Tibial nerve (tissue), 4 donors: ENCODE data around the gene C5orf63. TPM values are rescaled to one million over a fixed set of nuclear protein-coding genes. Genes with fewer than 3 reads are reported as not detected.

Source experiments
- DNase-seq, 2 donors: peaks; one replicate each; pipeline ENCODE4 v3.0.0-alpha.2; 2019; ENCODE audit warnings: low spot score in 2 of 2
- H3K27ac ChIP-seq, 4 donors: fragments of 200-600 bp; sonication (generic) in 3 of 4; one replicate each; pipeline ENCODE4 v1.5.1; 2017 to 2019; ENCODE audit warnings: mild to moderate bottlenecking in 1 of 4
- H3K27me3 ChIP-seq, 2 donors: fragments of 200-600 bp; sonication (generic) in 1 of 2; one replicate each; pipeline versions ENCODE4 v1.5.1 to v1.6.0; 2017 to 2019
- H3K36me3 ChIP-seq, 3 donors: fragments of 200-600 bp; sonication (generic); one replicate each; pipeline ENCODE4 v1.5.1; 2018 to 2019
- H3K4me1 ChIP-seq, 4 donors: fragments of 200-600 bp; sonication (generic) in 3 of 4; one replicate each; pipeline ENCODE4 v1.5.1; 2017 to 2019
- H3K4me3 ChIP-seq, 4 donors: fragments of 200-600 bp; sonication (generic) in 3 of 4; one replicate each; pipeline ENCODE4 v1.5.1; 2017 to 2019; ENCODE audit warnings: mild to moderate bottlenecking in 1 of 4, moderate library complexity in 1 of 4
- H3K9me3 ChIP-seq, 4 donors: fragments of 200-600 bp; sonication (generic) in 3 of 4; one replicate each; pipeline ENCODE4 v1.5.1; 2017 to 2019
- CTCF ChIP-seq, 5 experiments: fragments of 200-600 bp in 3 of 5; fragments of 450-650 bp in 2 of 5; sonication (generic) in 3 of 5; IDR thresholded peaks; one replicate each; pipeline ENCODE4 v1.5.1; 2016 to 2019; ENCODE audit warnings: antibody characterized with exemption in 5 of 5, mild to moderate bottlenecking in 3 of 5, moderate library complexity in 2 of 5
- EP300 ChIP-seq, 2 donors: sonication (generic); formaldehyde crosslinking; IDR thresholded peaks; one replicate each; pipeline ENCODE4 v1.6.1; 2017; ENCODE audit warnings: antibody characterized with exemption in 2 of 2, mild to moderate bottlenecking in 1 of 2
- POLR2A ChIP-seq, 2 donors: fragments of 450-650 bp; IDR thresholded peaks; one replicate each; pipeline ENCODE4 v1.6.1; 2017; ENCODE audit warnings: antibody characterized with exemption in 2 of 2, mild to moderate bottlenecking in 2 of 2, moderate library complexity in 2 of 2
- WGBS, 2 donors: methylation state at CpG; one replicate each; pipeline ENCODE4 v1.1.5; 2018; 5-methylcytosine and 5-hydroxymethylcytosine counted together
- total RNA-seq, 4 donors: library from RNA; depleted of rRNA; stranded (reverse); fragments of >200 nt; gene quantifications; one replicate each; pipeline ENCODE4 v1.1.0, GENCODE V29; 2016

Gene C5orf63
- total RNA-seq, 4 donors from 2014 or later = 1.0 to 7.2 (median 2.0) TPM

GRCh38 chr5:127074466-127074865 is 1.2 kb upstream of the C5orf63 start:
- no peaks in the 10 kb centered on the region for H3K36me3 ChIP-seq
- DNase-seq = no peak
- no peak overlapping the region for H3K4me3 ChIP-seq
- no peak for TF ChIP-seq EP300 (IDR thresholded peaks at IDR 0.05)
- no peak for TF ChIP-seq POLR2A (IDR thresholded peaks at IDR 0.05)
- TF ChIP-seq CTCF (IDR thresholded peaks at IDR 0.05) = no peak
- H3K4me1 ChIP-seq = peaks cover 0 to 19% (median 0%) of the 10 kb centered on the region in 4 donors
- no peaks in the 10 kb centered on the region for H3K27me3 ChIP-seq
- no peak overlapping the region for H3K27ac ChIP-seq
- WGBS, 2 donors = 91 to 95% methylated on average over 3 of the region's 3 CpGs
- no peaks in the 10 kb centered on the region for H3K9me3 ChIP-seq

GRCh38 chr5:127070243-127070642 is 3.1 kb downstream of the C5orf63 start:
- no peaks in the 10 kb centered on the region for H3K36me3 ChIP-seq
- 84 to 87% methylated on average over 2 of the region's 2 CpGs for WGBS, 2 donors
- DNase-seq = no peak
- H3K27ac ChIP-seq = no peak overlapping the region
- H3K27me3 ChIP-seq = no peaks in the 10 kb centered on the region
- H3K4me3 ChIP-seq = no peak overlapping the region
- peaks cover 0 to 20% (median 0%) of the 10 kb centered on the region in 4 donors for H3K4me1 ChIP-seq
- TF ChIP-seq POLR2A (IDR thresholded peaks at IDR 0.05) = no peak
- no peak for TF ChIP-seq CTCF (IDR thresholded peaks at IDR 0.05)
- no peak for TF ChIP-seq EP300 (IDR thresholded peaks at IDR 0.05)
- no peaks in the 10 kb centered on the region for H3K9me3 ChIP-seq

GRCh38 chr5:127068493-127069214 is 4.6 kb downstream of the C5orf63 start:
- H3K9me3 ChIP-seq = no peaks in the 10 kb centered on the region
- peaks cover 0 to 19% (median 0%) of the 10 kb centered on the region in 4 donors for H3K4me1 ChIP-seq
- no peak overlapping the region for H3K27ac ChIP-seq
- WGBS, 2 donors = 25 to 36% methylated on average over 2 of the region's 2 CpGs
- H3K36me3 ChIP-seq = no peaks in the 10 kb centered on the region
- no peaks in the 10 kb centered on the region for H3K27me3 ChIP-seq
- TF ChIP-seq CTCF (IDR thresholded peaks at IDR 0.05) (no peak), POLR2A (IDR thresholded peaks at IDR 0.05) (no peak), EP300 (IDR thresholded peaks at IDR 0.05) (no peak)
- no peak for DNase-seq
- no peak overlapping the region for H3K4me3 ChIP-seq

GRCh38 chr5:127066721-127067120 is 6.6 kb downstream of the C5orf63 start:
- TF ChIP-seq CTCF (IDR thresholded peaks at IDR 0.05) (no peak), POLR2A (IDR thresholded peaks at IDR 0.05) (no peak), EP300 (IDR thresholded peaks at IDR 0.05) (no peak)
- DNase-seq = no peak

GRCh38 chr5:127064253-127064840 is 9.0 kb downstream of the C5orf63 start:
- Histone ChIP-seq H3K4me1 (peaks cover 0 to 4% (median 0%) of the 10 kb centered on the region in 4 donors), H3K4me3 (no peak overlapping the region), H3K9me3 (no peaks in the 10 kb centered on the region), H3K27me3 (no peaks in the 10 kb centered on the region), H3K27ac (no peak overlapping the region), H3K36me3 (no peaks in the 10 kb centered on the region)
- no peak for DNase-seq
- TF ChIP-seq EP300 (IDR thresholded peaks at IDR 0.05) (no peak), CTCF (IDR thresholded peaks at IDR 0.05) (no peak), POLR2A (IDR thresholded peaks at IDR 0.05) (no peak)
- 65 to 72% methylated on average over 4 of the region's 4 CpGs for WGBS, 2 donors

More at GRCh38 chr5:127066721-127067120, 6.6 kb downstream of the C5orf63 start:
- H3K27ac ChIP-seq = no peak overlapping the region
- peaks cover 0 to 4% (median 0%) of the 10 kb centered on the region in 4 donors for H3K4me1 ChIP-seq
- no peak overlapping the region for H3K4me3 ChIP-seq
- no peaks in the 10 kb centered on the region for H3K27me3 ChIP-seq
- H3K9me3 ChIP-seq = no peaks in the 10 kb centered on the region
- no peaks in the 10 kb centered on the region for H3K36me3 ChIP-seq
